ENCODE data around the gene INPP5A. TPM values are rescaled to one million over a fixed set of nuclear protein-coding genes. Genes with fewer than 3 reads are reported as not detected.

INPP5A gene
- total and polyA plus RNA-seq, 9 of the 15 experiments (the other 6 are each of a cell fraction or from before 2014, with no cell fraction given): 0.66 to 11.6 (median 7.7) TPM

DNA sequence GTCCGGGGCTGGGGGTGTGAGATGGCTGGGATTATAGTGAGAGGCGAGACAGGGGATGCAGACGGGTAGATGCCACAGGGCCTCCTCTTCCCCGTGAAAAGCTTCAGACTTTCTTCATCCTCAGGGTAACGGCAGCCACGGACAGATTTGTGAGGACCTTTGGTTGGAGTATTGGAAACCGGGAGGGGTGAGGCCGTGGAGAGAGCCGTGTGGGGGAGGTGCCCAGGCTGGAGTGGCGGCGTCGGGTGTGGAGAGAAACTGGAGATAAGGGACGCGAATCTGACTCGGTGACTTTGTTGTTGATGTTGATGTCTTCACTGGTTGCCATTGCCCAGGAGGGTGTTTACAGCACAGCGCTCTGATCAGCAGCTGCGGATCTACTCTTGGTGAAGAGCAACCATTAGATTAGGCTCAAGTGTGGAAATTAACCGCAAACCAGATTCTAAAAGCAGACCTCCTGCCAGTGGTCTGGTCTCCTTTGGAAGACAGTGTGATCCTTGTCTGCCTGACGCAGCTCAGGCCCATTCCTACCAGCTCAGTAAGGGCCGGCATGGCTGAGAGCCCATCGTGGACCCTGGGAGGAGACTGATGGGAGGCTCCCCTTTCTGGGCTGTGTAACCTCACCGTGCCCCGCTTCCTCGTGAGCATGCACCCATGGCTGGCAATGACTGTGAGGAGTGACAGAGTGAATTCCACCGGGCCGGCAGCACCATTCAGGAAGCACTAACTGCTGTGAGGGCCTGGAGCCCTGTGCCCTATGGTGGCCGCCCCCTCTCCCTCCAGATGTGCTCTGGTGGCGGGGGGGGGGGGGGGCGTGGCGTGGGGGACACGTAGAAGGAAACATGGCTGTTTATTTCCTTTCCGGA, 90.3 kb downstream of the INPP5A start (continued):
- TF ChIP-seq, protein P1, sequence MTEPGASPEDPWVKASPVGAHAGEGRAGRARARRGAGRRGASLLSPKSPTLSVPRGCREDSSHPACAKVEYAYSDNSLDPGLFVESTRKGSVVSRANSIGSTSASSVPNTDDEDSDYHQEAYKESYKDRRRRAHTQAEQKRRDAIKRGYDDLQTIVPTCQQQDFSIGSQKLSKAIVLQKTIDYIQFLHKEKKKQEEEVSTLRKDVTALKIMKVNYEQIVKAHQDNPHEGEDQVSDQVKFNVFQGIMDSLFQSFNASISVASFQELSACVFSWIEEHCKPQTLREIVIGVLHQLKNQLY (CRISPR knock-in tag; conservative IDR thresholded peaks at IDR 0.05): no peak
- TF ChIP-seq BACH1 (tag; IDR thresholded peaks at IDR 0.05) (no peak), SPI1 (IDR thresholded peaks at IDR 0.05; ENCODE audit: borderline replicate concordance, low read depth, low read length) (no peak), ZNF431 (CRISPR knock-in tag; IDR thresholded peaks at IDR 0.05) (no peak), AFF1 (IDR thresholded peaks at IDR 0.05; ENCODE audit: low read depth in 1 of 2, partially characterized antibody in 2 of 2) (no peak), KLF6 (CRISPR knock-in tag; IDR thresholded peaks at IDR 0.05; ENCODE audit: borderline replicate concordance) (no peak), PTBP1 (IDR thresholded peaks at IDR 0.05; ENCODE audit: low read depth, low read length) (no peak), E2F5 (CRISPR knock-in tag; IDR thresholded peaks at IDR 0.05) (no peak), PKNOX1 (IDR thresholded peaks at IDR 0.05) (no peak), ZBTB43 (CRISPR knock-in tag; IDR thresholded peaks at IDR 0.05) (no peak), CHAMP1 (IDR thresholded peaks at IDR 0.05) (no peak), ZC3H11A (IDR thresholded peaks at IDR 0.05; ENCODE audit: low read depth, low read length) (no peak)
- TF ChIP-seq, protein P2, sequence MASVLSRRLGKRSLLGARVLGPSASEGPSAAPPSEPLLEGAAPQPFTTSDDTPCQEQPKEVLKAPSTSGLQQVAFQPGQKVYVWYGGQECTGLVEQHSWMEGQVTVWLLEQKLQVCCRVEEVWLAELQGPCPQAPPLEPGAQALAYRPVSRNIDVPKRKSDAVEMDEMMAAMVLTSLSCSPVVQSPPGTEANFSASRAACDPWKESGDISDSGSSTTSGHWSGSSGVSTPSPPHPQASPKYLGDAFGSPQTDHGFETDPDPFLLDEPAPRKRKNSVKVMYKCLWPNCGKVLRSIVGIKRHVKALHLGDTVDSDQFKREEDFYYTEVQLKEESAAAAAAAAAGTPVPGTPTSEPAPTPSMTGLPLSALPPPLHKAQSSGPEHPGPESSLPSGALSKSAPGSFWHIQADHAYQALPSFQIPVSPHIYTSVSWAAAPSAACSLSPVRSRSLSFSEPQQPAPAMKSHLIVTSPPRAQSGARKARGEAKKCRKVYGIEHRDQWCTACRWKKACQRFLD (CRISPR knock-in tag; IDR thresholded peaks at IDR 0.05): no peak

Data from K562 (cell line).